ENCODE results near the gene NCF4. TPM values are rescaled to one million over a fixed set of nuclear protein-coding genes. Genes with fewer than 3 reads are reported as not detected.

NCF4 gene
- total and polyA plus RNA-seq, 9 of the 15 experiments (the other 6 are each of a cell fraction or from before 2014, with no cell fraction given), result 0.04 to 0.95 (median 0.33) TPM

DNA sequence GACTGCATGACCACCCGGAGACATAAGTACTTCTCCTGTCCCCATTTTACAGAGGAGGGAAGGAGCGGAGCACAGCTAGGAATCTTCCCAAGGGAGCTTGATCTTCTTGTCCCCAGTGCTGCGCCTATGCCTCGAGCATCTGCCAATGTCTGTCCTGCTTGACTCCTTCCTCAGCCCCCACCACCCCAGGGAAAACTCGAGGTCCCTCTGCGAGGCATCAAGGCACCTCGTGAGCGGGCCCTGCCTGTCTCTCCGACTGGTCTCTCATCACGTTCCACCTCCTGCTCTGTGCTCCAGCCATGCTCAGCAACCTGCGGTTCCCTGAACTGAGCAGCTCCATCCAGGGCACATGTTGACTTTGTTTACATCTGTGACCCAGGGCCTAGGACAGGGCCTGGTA is 2.5 kb downstream of the NCF4 start (continued):
- TF ChIP-seq BCLAF1 (IDR thresholded peaks at IDR 0.05; ENCODE audit: borderline replicate concordance in 1 of 2, control insufficient read depth in 1 of 2, low read depth in 2 of 2, low read length in 1 of 2) (no peak), BRD9 (IDR thresholded peaks at IDR 0.05; ENCODE audit: low read depth, partially characterized antibody) (no peak), ZNF436 (CRISPR knock-in tag; IDR thresholded peaks at IDR 0.05) (no peak), ZNF184 (CRISPR knock-in tag; IDR thresholded peaks at IDR 0.05) (no peak), SP1 (CRISPR knock-in tag; IDR thresholded peaks at IDR 0.05) (no peak), STAG1 (CRISPR knock-in tag; IDR thresholded peaks at IDR 0.05; ENCODE audit: borderline replicate concordance) (no peak), ZNF324 (CRISPR knock-in tag; IDR thresholded peaks at IDR 0.05) (no peak)
- TF ChIP-seq, protein P1, sequence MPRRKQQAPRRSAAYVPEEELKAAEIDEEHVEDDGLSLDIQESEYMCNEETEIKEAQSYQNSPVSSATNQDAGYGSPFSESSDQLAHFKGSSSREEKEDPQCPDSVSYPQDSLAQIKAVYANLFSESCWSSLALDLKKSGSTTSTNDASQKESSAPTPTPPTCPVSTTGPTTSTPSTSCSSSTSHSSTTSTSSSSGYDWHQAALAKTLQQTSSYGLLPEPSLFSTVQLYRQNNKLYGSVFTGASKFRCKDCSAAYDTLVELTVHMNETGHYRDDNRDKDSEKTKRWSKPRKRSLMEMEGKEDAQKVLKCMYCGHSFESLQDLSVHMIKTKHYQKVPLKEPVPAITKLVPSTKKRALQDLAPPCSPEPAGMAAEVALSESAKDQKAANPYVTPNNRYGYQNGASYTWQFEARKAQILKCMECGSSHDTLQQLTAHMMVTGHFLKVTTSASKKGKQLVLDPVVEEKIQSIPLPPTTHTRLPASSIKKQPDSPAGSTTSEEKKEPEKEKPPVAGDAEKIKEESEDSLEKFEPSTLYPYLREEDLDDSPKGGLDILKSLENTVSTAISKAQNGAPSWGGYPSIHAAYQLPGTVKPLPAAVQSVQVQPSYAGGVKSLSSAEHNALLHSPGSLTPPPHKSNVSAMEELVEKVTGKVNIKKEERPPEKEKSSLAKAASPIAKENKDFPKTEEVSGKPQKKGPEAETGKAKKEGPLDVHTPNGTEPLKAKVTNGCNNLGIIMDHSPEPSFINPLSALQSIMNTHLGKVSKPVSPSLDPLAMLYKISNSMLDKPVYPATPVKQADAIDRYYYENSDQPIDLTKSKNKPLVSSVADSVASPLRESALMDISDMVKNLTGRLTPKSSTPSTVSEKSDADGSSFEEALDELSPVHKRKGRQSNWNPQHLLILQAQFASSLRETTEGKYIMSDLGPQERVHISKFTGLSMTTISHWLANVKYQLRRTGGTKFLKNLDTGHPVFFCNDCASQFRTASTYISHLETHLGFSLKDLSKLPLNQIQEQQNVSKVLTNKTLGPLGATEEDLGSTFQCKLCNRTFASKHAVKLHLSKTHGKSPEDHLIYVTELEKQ (CRISPR knock-in tag; IDR thresholded peaks at IDR 0.05), result no peak
- TF ChIP-seq, protein P2, sequence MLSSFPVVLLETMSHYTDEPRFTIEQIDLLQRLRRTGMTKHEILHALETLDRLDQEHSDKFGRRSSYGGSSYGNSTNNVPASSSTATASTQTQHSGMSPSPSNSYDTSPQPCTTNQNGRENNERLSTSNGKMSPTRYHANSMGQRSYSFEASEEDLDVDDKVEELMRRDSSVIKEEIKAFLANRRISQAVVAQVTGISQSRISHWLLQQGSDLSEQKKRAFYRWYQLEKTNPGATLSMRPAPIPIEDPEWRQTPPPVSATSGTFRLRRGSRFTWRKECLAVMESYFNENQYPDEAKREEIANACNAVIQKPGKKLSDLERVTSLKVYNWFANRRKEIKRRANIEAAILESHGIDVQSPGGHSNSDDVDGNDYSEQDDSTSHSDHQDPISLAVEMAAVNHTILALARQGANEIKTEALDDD (IDR thresholded peaks at IDR 0.05), result no peak
- TF ChIP-seq, protein P3, sequence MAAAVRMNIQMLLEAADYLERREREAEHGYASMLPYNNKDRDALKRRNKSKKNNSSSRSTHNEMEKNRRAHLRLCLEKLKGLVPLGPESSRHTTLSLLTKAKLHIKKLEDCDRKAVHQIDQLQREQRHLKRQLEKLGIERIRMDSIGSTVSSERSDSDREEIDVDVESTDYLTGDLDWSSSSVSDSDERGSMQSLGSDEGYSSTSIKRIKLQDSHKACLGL (CRISPR knock-in tag; IDR thresholded peaks at IDR 0.05; ENCODE audit: borderline replicate concordance, poor library complexity, severe bottlenecking), result no peak

All from K562 (cell line).